GM23338 (cell line): ENCODE results near the gene FOXC2. TPM values are rescaled to one million over a fixed set of nuclear protein-coding genes. Genes with fewer than 3 reads are reported as not detected.
A peak's percentile ranks its signal among the peaks of the same experiment; 100 is the strongest.

Experiments used
- ATAC-seq: fragments of 200-7000 bp; cut with Tn5 transposase; 3 replicates; pipeline ENCODE4 v1.9.1; 2020
- DNase-seq: peaks from one replicate; pipeline ENCODE4 v3.0.0-alpha.2; 2015; ENCODE audit warnings: low spot score
- H2AFZ ChIP-seq: fragments of 200-600 bp; sonication (generic); 2 replicates; pipeline ENCODE4 v1.8.0; 2016; ENCODE audit warnings: antibody characterized with exemption, mild to moderate bottlenecking, moderate library complexity
- H3F3A ChIP-seq: fragments of 200-600 bp; sonication (generic); replicated peaks from 2 replicates; pipeline ENCODE4 v1.8.0; 2017; ENCODE audit warnings: antibody characterized with exemption, mixed run types, low read depth
- H3K27ac ChIP-seq: fragments of 200-600 bp; sonication (generic); 2 replicates; pipeline ENCODE4 v1.6.1; 2016; ENCODE audit warnings: low read depth
- H3K27me3 ChIP-seq: fragments of 200-600 bp; sonication (generic); 2 replicates; pipeline ENCODE4 v1.8.0; 2016; ENCODE audit warnings: mild to moderate bottlenecking, mixed run types, moderate library complexity; ENCODE audit not compliant: insufficient read depth
- H3K36me3 ChIP-seq: fragments of 200-600 bp; sonication (generic); 2 replicates; pipeline ENCODE4 v1.8.0; 2016; ENCODE audit warnings: mild to moderate bottlenecking; ENCODE audit not compliant: insufficient read depth
- H3K4me1 ChIP-seq: fragments of 200-600 bp; sonication (generic); 2 replicates; pipeline ENCODE4 v1.8.0; 2016; ENCODE audit warnings: mild to moderate bottlenecking, moderate library complexity; ENCODE audit not compliant: insufficient read depth
- H3K4me2 ChIP-seq: fragments of 200-600 bp; sonication (generic); 2 replicates; pipeline ENCODE4 v1.7.1; 2017; ENCODE audit warnings: mixed run types
- H3K4me3 ChIP-seq: fragments of 200-600 bp; sonication (generic); 2 replicates; pipeline ENCODE4 v1.6.1; 2016; ENCODE audit warnings: mixed run types
- H3K79me2 ChIP-seq: fragments of 200-600 bp; sonication (generic); replicated peaks from 2 replicates; pipeline ENCODE4 v1.8.0; 2017; ENCODE audit warnings: mild to moderate bottlenecking; ENCODE audit not compliant: insufficient read depth
- H3K9me2 ChIP-seq: fragments of 200-600 bp; sonication (generic); 2 replicates; pipeline ENCODE4 v1.8.0; 2017; ENCODE audit not compliant: insufficient read depth
- H4K20me1 ChIP-seq: fragments of 200-600 bp; sonication (generic); replicated peaks from 2 replicates; pipeline ENCODE4 v1.8.0; 2017; ENCODE audit warnings: mild to moderate bottlenecking; ENCODE audit not compliant: insufficient read depth
- H3K27ac Mint-ChIP-seq: 2 replicates; pipeline ENCODE4 v1.8.0; 2020; ENCODE audit warnings: inconsistent platforms, mild to moderate bottlenecking, moderate library complexity, mixed read lengths
- H3K27me3 Mint-ChIP-seq: 3 replicates; pipeline ENCODE4 v1.8.0; 2022; ENCODE audit warnings: low read depth, mild to moderate bottlenecking, moderate library complexity, mixed read lengths, inconsistent platforms; ENCODE audit not compliant: insufficient read depth, poor library complexity
- H3K36me3 Mint-ChIP-seq: 3 replicates; pipeline ENCODE4 v1.8.0; 2021; ENCODE audit warnings: low read depth, mild to moderate bottlenecking, inconsistent platforms, moderate library complexity, mixed read lengths
- H3K4me1 Mint-ChIP-seq: 3 replicates; pipeline ENCODE4 v1.8.0; 2020; ENCODE audit warnings: mild to moderate bottlenecking, inconsistent platforms, mixed read lengths
- H3K4me3 Mint-ChIP-seq: 3 replicates; pipeline ENCODE4 v1.8.0; 2021; ENCODE audit warnings: moderate library complexity, mild to moderate bottlenecking, inconsistent platforms, mixed read lengths
- H3K9me3 Mint-ChIP-seq: 3 replicates; pipeline ENCODE4 v1.8.0; 2020; ENCODE audit warnings: moderate library complexity, mild to moderate bottlenecking, inconsistent platforms, mixed read lengths
- EZH2 ChIP-seq: fragments of 200-600 bp; sonication (generic); IDR thresholded peaks from one replicate; pipeline ENCODE4 v1.8.0; 2017; ENCODE audit warnings: antibody characterized with exemption, mild to moderate bottlenecking, low read depth; ENCODE audit not compliant: unreplicated experiment
- JUNB ChIP-seq: IDR thresholded peaks from one replicate; pipeline ENCODE4 v1.6.1; 2016; ENCODE audit warnings: antibody characterized with exemption; ENCODE audit not compliant: unreplicated experiment
- ZNF114 ChIP-seq: fragments of 250-450 bp; sonication (Bioruptor Pico); IDR thresholded peaks from 2 replicates; pipeline ENCODE4 v1.5.0; 2020; ENCODE audit warnings: mild to moderate bottlenecking, moderate library complexity
- polyA plus RNA-seq: library from polyadenylated mRNA; unstranded; fragments of >200 nt; fragmentation: Nextera tagmentation; extraction: Ambion mirVana; gene quantifications from 2 replicates; pipeline ENCODE4 v1.2.1, GENCODE V29; 2016
- total RNA-seq: library from RNA; depleted of rRNA; stranded (reverse); fragments of >200 nt; shearing (Covaris generic); gene quantifications from 2 replicates; pipeline ENCODE4 v1.2.3, GENCODE V29; 2014
- TF ChIP-seq, protein P1 (sequence below): fragments of 250-450 bp; sonication (Bioruptor Pico); IDR thresholded peaks from 2 replicates; pipeline ENCODE4 v1.5.0; 2020; ENCODE audit warnings: mild to moderate bottlenecking, moderate library complexity

Gene FOXC2
- total and polyA plus RNA-seq, 2 experiments from 2014 or later: 0.16 TPM; not detected in 1

DNA sequence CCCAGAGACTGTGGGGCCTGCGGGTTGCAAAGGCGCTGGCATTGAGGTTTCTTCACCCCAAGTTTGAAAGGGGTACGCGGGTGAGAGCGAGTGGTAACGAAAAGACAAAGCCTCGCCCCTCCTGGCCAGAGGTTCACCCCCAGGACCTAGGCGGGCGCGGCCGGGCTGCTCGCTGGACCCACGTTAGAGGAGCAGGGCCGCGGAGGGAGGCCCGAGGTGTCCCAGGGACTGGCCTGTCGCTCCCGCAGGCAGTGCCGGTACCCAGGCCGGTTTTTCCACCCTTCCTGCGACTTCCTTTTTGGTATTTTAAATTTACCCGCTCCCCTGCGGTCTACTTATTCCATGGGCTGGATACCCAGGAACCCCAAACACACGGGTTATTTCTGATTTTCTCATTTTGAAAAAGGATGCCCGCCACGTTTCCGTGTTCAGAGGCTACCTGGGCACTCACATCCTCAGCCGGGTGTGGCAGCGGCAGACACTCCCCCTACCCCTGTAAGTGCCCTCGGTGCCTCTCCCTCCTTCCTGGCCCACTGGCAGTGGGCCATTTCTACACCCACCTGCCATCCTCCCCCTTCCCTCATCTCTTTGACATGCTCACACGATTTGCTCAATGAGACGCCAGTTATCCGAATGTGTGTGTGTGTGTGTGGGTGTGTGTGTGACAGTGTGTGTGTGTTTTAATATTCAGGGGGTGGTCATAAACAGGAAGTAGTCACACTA lies 10.1 kb downstream of the FOXC2 start:
- Histone ChIP-seq H3K9me2 (no peaks in the 10 kb centered on the region), H3K4me2 (peak overlapping the region; percentile 93), H3K4me3 (peak overlapping the region; percentile 75), H3K27me3 (peaks cover 99% of the 10 kb centered on the region), H3K27ac (no peak overlapping the region), H3F3A (peaks cover 7% of the 10 kb centered on the region), H2AFZ (peak overlapping the region; percentile 11), H3K79me2 (no peaks in the 10 kb centered on the region), H3K36me3 (no peaks in the 10 kb centered on the region), H3K4me1 (peaks cover 53% of the 10 kb centered on the region), H4K20me1 (peaks cover 18% of the 10 kb centered on the region)
- DNase-seq: peak; percentile 57
- TF ChIP-seq, protein P1, sequence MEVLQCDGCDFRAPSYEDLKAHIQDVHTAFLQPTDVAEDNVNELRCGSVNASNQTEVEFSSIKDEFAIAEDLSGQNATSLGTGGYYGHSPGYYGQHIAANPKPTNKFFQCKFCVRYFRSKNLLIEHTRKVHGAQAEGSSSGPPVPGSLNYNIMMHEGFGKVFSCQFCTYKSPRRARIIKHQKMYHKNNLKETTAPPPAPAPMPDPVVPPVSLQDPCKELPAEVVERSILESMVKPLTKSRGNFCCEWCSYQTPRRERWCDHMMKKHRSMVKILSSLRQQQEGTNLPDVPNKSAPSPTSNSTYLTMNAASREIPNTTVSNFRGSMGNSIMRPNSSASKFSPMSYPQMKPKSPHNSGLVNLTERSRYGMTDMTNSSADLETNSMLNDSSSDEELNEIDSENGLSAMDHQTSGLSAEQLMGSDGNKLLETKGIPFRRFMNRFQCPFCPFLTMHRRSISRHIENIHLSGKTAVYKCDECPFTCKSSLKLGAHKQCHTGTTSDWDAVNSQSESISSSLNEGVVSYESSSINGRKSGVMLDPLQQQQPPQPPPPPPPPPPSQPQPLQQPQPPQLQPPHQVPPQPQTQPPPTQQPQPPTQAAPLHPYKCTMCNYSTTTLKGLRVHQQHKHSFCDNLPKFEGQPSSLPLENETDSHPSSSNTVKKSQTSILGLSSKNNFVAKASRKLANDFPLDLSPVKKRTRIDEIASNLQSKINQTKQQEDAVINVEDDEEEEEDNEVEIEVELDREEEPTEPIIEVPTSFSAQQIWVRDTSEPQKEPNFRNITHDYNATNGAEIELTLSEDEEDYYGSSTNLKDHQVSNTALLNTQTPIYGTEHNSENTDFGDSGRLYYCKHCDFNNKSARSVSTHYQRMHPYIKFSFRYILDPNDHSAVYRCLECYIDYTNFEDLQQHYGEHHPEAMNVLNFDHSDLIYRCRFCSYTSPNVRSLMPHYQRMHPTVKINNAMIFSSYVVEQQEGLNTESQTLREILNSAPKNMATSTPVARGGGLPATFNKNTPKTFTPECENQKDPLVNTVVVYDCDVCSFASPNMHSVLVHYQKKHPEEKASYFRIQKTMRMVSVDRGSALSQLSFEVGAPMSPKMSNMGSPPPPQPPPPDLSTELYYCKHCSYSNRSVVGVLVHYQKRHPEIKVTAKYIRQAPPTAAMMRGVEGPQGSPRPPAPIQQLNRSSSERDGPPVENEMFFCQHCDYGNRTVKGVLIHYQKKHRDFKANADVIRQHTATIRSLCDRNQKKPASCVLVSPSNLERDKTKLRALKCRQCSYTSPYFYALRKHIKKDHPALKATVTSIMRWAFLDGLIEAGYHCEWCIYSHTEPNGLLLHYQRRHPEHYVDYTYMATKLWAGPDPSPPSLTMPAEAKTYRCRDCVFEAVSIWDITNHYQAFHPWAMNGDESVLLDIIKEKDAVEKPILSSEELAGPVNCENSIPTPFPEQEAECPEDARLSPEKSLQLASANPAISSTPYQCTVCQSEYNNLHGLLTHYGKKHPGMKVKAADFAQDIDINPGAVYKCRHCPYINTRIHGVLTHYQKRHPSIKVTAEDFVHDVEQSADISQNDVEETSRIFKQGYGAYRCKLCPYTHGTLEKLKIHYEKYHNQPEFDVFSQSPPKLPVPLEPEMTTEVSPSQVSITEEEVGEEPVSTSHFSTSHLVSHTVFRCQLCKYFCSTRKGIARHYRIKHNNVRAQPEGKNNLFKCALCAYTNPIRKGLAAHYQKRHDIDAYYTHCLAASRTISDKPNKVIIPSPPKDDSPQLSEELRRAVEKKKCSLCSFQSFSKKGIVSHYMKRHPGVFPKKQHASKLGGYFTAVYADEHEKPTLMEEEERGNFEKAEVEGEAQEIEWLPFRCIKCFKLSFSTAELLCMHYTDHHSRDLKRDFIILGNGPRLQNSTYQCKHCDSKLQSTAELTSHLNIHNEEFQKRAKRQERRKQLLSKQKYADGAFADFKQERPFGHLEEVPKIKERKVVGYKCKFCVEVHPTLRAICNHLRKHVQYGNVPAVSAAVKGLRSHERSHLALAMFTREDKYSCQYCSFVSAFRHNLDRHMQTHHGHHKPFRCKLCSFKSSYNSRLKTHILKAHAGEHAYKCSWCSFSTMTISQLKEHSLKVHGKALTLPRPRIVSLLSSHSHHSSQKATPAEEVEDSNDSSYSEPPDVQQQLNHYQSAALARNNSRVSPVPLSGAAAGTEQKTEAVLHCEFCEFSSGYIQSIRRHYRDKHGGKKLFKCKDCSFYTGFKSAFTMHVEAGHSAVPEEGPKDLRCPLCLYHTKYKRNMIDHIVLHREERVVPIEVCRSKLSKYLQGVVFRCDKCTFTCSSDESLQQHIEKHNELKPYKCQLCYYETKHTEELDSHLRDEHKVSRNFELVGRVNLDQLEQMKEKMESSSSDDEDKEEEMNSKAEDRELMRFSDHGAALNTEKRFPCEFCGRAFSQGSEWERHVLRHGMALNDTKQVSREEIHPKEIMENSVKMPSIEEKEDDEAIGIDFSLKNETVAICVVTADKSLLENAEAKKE: no peak
- TF ChIP-seq ZNF114 (CRISPR knock-in tag): no peak
- TF ChIP-seq JUNB: no peak
- TF ChIP-seq EZH2: peak; percentile 61
- peak; percentile 7 for ATAC-seq
- H3K4me1 Mint-ChIP-seq: peaks cover 66% of the 10 kb centered on the region
- peak overlapping the region; percentile 85 for H3K4me3 Mint-ChIP-seq
- no peaks in the 10 kb centered on the region for H3K9me3 Mint-ChIP-seq
- H3K27ac Mint-ChIP-seq: no peak overlapping the region
- peaks cover 97% of the 10 kb centered on the region for H3K27me3 Mint-ChIP-seq
- no peaks in the 10 kb centered on the region; the same call in 2 of the 3 replicates for H3K36me3 Mint-ChIP-seq
